ENCODE measurements around the gene OSTN.
"Not testable (repeated sequence)": the region's sequence is repeated elsewhere in the genome, so short reads cannot be mapped to it uniquely, and the experiment has no call there.

OSTN gene

GRCh38 chr3:191198932-191199331, at the start of gene OSTN:
Gene OSTN, plus strand, starts transcription at chr3:191199241. Its CDS starts 13,292 bp downstream, at chr3:191212533.
- no peak within 1 kb of the TSS for H3K4me3 ChIP-seq (ENCODE audit: low read depth, low read length)
- no peak for DNase-seq (ENCODE audit: low read depth)

- DNase-seq (ENCODE audit: low read depth): no peak
- H3K4me3 ChIP-seq (ENCODE audit: low read depth, low read length): no peak overlapping the region
Observed at GRCh38 chr3:191151653-191152052, 47.4 kb upstream of the OSTN start.

GRCh38 chr3:191154827-191155226, 44.2 kb upstream of the OSTN start:
- no peak overlapping the region for H3K4me3 ChIP-seq (ENCODE audit: low read depth, low read length)
- no peak for DNase-seq (ENCODE audit: low read depth)

GRCh38 chr3:191158247-191158646, 40.8 kb upstream of the OSTN start:
- no peak for DNase-seq (ENCODE audit: low read depth)
- H3K4me3 ChIP-seq (ENCODE audit: low read depth, low read length): no peak overlapping the region

- H3K4me3 ChIP-seq (ENCODE audit: low read depth, low read length): no peak overlapping the region
- no peak for DNase-seq (ENCODE audit: low read depth)
Observed at GRCh38 chr3:191158815-191159214, 40.2 kb upstream of the OSTN start.

GRCh38 chr3:191165802-191166201, 33.2 kb upstream of the OSTN start:
- no peak for DNase-seq (ENCODE audit: low read depth)
- H3K4me3 ChIP-seq (ENCODE audit: low read depth, low read length): no peak overlapping the region

GRCh38 chr3:191166368-191166767, 32.7 kb upstream of the OSTN start:
- H3K4me3 ChIP-seq (ENCODE audit: low read depth, low read length): no peak overlapping the region
- DNase-seq (ENCODE audit: low read depth): no peak

- no peak for DNase-seq (ENCODE audit: low read depth)
- no peak overlapping the region for H3K4me3 ChIP-seq (ENCODE audit: low read depth, low read length)
Observed at GRCh38 chr3:191169566-191169965, 29.5 kb upstream of the OSTN start.

- no peak for DNase-seq (ENCODE audit: low read depth)
- no peak overlapping the region for H3K4me3 ChIP-seq (ENCODE audit: low read depth, low read length)
Observed at GRCh38 chr3:191170097-191170496, 28.9 kb upstream of the OSTN start.

GRCh38 chr3:191175102-191175501, 23.9 kb upstream of the OSTN start:
- no peak for DNase-seq (ENCODE audit: low read depth)
- no peak overlapping the region for H3K4me3 ChIP-seq (ENCODE audit: low read depth, low read length)

GRCh38 chr3:191176038-191176785, 22.8 kb upstream of the OSTN start:
- H3K4me3 ChIP-seq (ENCODE audit: low read depth, low read length): no peak overlapping the region
- no peak for DNase-seq (ENCODE audit: low read depth)

GRCh38 chr3:191185382-191185781, 13.7 kb upstream of the OSTN start:
- not testable (repeated sequence) for H3K4me3 ChIP-seq (ENCODE audit: low read depth, low read length); DNase-seq (ENCODE audit: low read depth)

GRCh38 chr3:191188246-191188645, 10.8 kb upstream of the OSTN start:
- DNase-seq (ENCODE audit: low read depth); H3K4me3 ChIP-seq (ENCODE audit: low read depth, low read length): not testable (repeated sequence)

- not testable (repeated sequence) for DNase-seq (ENCODE audit: low read depth); H3K4me3 ChIP-seq (ENCODE audit: low read depth, low read length)
Observed at GRCh38 chr3:191192270-191192669, 6.8 kb upstream of the OSTN start.

GRCh38 chr3:191192941-191193340, 6.1 kb upstream of the OSTN start:
- H3K4me3 ChIP-seq (ENCODE audit: low read depth, low read length): no peak overlapping the region
- DNase-seq (ENCODE audit: low read depth): no peak

GRCh38 chr3:191197761-191198306, 1.2 kb upstream of the OSTN start:
- no peak overlapping the region for H3K4me3 ChIP-seq (ENCODE audit: low read depth, low read length)

GRCh38 chr3:191198480-191198879, 561 bp upstream of the OSTN start:
- H3K4me3 ChIP-seq (ENCODE audit: low read depth, low read length): no peak overlapping the region
- DNase-seq (ENCODE audit: low read depth): no peak

More at GRCh38 chr3:191197761-191198306, 1.2 kb upstream of the OSTN start:
- DNase-seq (ENCODE audit: low read depth): no peak

- DNase-seq (ENCODE audit: low read depth): no peak
Observed at GRCh38 chr3:191210032-191210431, 11.0 kb downstream of the OSTN start.

GRCh38 chr3:191216510-191216909, 17.5 kb downstream of the OSTN start:
- H3K4me3 ChIP-seq (ENCODE audit: low read depth, low read length): no peak overlapping the region
- no peak for DNase-seq (ENCODE audit: low read depth)

More at GRCh38 chr3:191210032-191210431, 11.0 kb downstream of the OSTN start:
- H3K4me3 ChIP-seq (ENCODE audit: low read depth, low read length): no peak overlapping the region

GRCh38 chr3:191217301-191217700, 18.3 kb downstream of the OSTN start:
- peak; percentile 31 for DNase-seq (ENCODE audit: low read depth)
- H3K4me3 ChIP-seq (ENCODE audit: low read depth, low read length): no peak overlapping the region

GRCh38 chr3:191220908-191221307, 21.9 kb downstream of the OSTN start:
- DNase-seq (ENCODE audit: low read depth): no peak
- H3K4me3 ChIP-seq (ENCODE audit: low read depth, low read length): no peak overlapping the region

Data from skeletal muscle cell (primary cell).